GM08714 (cell line): ENCODE measurements around the gene PRELID3B.
A peak's percentile ranks its signal among the peaks of the same experiment; 100 is the strongest.

Experiments
- H3K4me3 ChIP-seq: fragments of 200-500 bp; sonication (Bioruptor generic); 2 replicates; pipeline ENCODE4 v1.5.1; 2014; ENCODE audit warnings: mild to moderate bottlenecking, low read length, inconsistent platforms
- ZNF274 ChIP-seq: IDR thresholded peaks from 2 replicates; pipeline ENCODE4 v1.6.1; 2012; ENCODE audit warnings: mild to moderate bottlenecking, low read depth, low read length

Gene PRELID3B

DNA sequence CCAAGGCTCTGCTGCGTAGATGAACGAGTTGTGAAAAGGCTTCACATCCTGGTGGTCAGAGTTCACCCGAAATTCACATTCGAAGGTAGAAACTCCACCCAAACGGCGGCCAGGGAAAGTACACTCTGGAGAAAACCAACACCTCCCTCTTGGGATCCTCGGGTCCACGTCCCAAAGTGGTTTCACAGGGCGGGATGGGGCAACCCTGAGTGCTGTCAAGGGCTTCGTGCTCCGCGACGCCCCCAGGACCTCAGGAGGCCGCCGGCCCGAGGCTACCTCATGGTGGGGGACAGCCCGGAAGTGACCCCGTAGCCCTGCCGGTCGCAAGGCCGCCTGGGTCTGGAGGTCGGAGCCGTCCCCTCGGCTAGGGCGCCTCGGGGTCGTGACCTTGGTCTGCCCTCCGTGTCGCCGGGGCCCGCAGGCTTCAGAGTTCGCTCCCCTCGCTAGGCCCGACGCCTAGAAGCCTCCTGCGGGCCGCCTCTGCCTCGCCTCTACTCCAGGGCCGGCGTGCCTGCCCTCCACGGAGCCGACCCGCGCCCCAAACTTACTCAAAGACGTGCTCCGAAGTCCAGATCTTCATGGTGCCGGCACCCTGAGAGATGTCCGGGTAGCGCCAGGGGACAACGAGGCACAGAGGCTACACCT is at the start of gene PRELID3B:
PRELID3B (minus strand) TSS at position 636 of the 645 bp plus-strand sequence; CDS start at position 580, 56 bp downstream.
- peak within 1 kb of the TSS; percentile 99 for H3K4me3 ChIP-seq
- TF ChIP-seq ZNF274: no peak

GRCh38 chr20:59087829-59088433 is 45.3 kb upstream of the PRELID3B start:
- TF ChIP-seq ZNF274: no peak
- H3K4me3 ChIP-seq: no peak overlapping the region

GRCh38 chr20:59086923-59087322 is 44.3 kb upstream of the PRELID3B start:
- H3K4me3 ChIP-seq: no peak overlapping the region
- TF ChIP-seq ZNF274: no peak

GRCh38 chr20:59084041-59084850 is 41.7 kb upstream of the PRELID3B start:
- no peak overlapping the region for H3K4me3 ChIP-seq

GRCh38 chr20:59082981-59083380 is 40.4 kb upstream of the PRELID3B start:
- no peak for TF ChIP-seq ZNF274
- no peak overlapping the region for H3K4me3 ChIP-seq

More at GRCh38 chr20:59084041-59084850, 41.7 kb upstream of the PRELID3B start:
- no peak for TF ChIP-seq ZNF274

GRCh38 chr20:59082077-59082740 is 39.6 kb upstream of the PRELID3B start:
- no peak for TF ChIP-seq ZNF274
- no peak overlapping the region for H3K4me3 ChIP-seq

GRCh38 chr20:59081036-59081435 is 38.5 kb upstream of the PRELID3B start:
- no peak for TF ChIP-seq ZNF274
- H3K4me3 ChIP-seq: no peak overlapping the region

- TF ChIP-seq ZNF274: no peak
- H3K4me3 ChIP-seq: no peak overlapping the region
Observed at GRCh38 chr20:59078231-59078630, 35.6 kb upstream of the PRELID3B start.

GRCh38 chr20:59077705-59078104 is 35.1 kb upstream of the PRELID3B start:
- H3K4me3 ChIP-seq: no peak overlapping the region
- TF ChIP-seq ZNF274: no peak

DNA sequence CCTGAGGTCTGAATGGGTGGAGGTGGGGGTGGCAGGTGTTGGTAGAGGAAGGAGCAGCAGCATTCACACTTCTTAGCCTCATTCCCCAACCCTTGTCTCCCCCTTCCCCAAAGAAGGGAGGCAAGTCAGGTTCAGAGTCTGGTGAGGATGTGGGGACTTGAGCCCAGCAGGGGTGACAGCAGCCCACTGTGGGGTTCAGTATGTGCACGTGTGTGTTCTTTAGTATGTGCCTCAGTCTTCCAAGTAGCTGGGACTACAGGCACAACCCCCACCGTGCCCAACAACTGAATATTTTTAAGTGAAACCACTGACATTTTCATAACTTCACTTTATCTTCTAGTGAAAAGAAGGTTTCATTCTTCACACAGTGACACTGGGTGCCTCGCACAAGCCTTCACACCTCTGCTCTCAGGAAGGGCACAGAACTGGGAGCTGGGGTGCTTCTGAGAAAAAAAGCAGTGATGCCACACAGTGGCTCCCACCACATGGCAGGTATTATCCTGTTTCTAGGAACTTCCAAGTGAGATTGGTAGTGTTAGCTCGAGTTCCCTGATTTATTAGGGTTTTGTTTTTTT is 33.4 kb upstream of the PRELID3B start:
- TF ChIP-seq ZNF274: no peak
- no peak overlapping the region for H3K4me3 ChIP-seq

GRCh38 chr20:59074456-59074855 is 31.9 kb upstream of the PRELID3B start:
- TF ChIP-seq ZNF274: no peak

DNA sequence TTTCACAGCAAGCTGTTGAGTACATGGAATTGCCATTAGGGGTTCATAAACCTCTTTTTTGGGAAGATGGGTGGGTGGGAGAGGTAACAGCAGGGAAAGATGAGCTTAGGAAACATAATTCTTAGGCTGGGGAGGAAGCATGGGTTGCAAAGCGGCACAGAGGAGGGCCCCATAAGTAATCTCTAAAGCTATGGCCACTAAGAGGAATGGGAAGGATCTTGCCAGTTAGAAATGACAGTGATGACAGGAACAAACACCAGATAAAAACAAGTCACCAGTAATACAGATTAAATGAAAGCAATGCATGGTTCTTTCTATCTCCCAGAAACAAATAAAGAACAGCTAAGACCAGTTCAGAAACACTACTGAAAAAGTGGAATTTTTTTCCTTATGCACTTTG is 31.0 kb upstream of the PRELID3B start:
- TF ChIP-seq ZNF274: no peak

More at GRCh38 chr20:59074456-59074855, 31.9 kb upstream of the PRELID3B start:
- H3K4me3 ChIP-seq: no peak overlapping the region

GRCh38 chr20:59071216-59071615 is 28.6 kb upstream of the PRELID3B start:
- TF ChIP-seq ZNF274: no peak
- no peak overlapping the region for H3K4me3 ChIP-seq

More for the DNA sequence above, 31.0 kb upstream of the PRELID3B start:
- no peak overlapping the region for H3K4me3 ChIP-seq

GRCh38 chr20:59069026-59069425 is 26.4 kb upstream of the PRELID3B start:
- no peak for TF ChIP-seq ZNF274
- no peak overlapping the region for H3K4me3 ChIP-seq
